ENCODE results near the gene CDH11.

CDH11 gene

DNA sequence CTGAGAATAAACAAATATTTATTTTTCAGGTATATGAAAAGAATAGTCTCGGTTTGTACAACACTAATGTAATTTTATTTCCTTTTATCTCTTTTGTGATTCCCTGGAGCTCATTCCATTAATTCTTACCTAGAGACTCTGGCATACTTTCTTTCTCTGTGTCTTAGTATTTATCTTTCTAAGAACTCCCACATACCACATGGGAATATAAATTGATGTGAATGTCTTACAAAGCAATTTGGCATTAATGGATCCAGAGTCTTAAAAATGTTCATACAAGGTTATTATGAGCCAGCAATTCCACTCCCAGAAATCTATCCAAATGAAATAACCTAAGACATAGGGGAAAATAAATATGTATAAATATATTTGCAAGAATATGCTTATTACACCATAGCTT lies 202.7 kb downstream of the CDH11 start:
- Histone ChIP-seq H4K20me1 (ENCODE audit: insufficient read depth, low read length) (no peaks in the 10 kb centered on the region), H3K4me2 (ENCODE audit: low read length) (no peak overlapping the region), H3K79me2 (ENCODE audit: insufficient read depth, low read length) (no peaks in the 10 kb centered on the region), H3K9me3 (ENCODE audit: low read length) (no peaks in the 10 kb centered on the region), H3K4me3 (ENCODE audit: low read depth, low read length, poor library complexity, severe bottlenecking) (no peak overlapping the region), H2AFZ (ENCODE audit: low read length) (no peak overlapping the region), H3F3A (ENCODE audit: insufficient read depth, low read length) (no peaks in the 10 kb centered on the region), H3K9me2 (ENCODE audit: low read depth, low read length) (no peaks in the 10 kb centered on the region), H3K4me1 (ENCODE audit: insufficient read depth, low read length, severe bottlenecking) (no peaks in the 10 kb centered on the region), H3K27me3 (ENCODE audit: insufficient read depth, low read length) (no peaks in the 10 kb centered on the region), H3K27ac (ENCODE audit: low read depth, low read length, poor library complexity, severe bottlenecking) (no peak overlapping the region), H3K36me3 (ENCODE audit: insufficient read depth, low read length) (no peaks in the 10 kb centered on the region), H3K9ac (ENCODE audit: low read length) (no peak overlapping the region)
- TF ChIP-seq EZH2 (IDR thresholded peaks at IDR 0.05; ENCODE audit: borderline replicate concordance, low read length) (no peak), CTCF (IDR thresholded peaks at IDR 0.05; ENCODE audit: low read length) (no peak)

GRCh38 chr16:64916051-64916450 lies 205.8 kb downstream of the CDH11 start:
- H3K4me3 ChIP-seq (ENCODE audit: low read depth, low read length, poor library complexity, severe bottlenecking) = no peak overlapping the region
- TF ChIP-seq EZH2 (IDR thresholded peaks at IDR 0.05; ENCODE audit: borderline replicate concordance, low read length) (no peak), CTCF (IDR thresholded peaks at IDR 0.05; ENCODE audit: low read length) (no peak)
- no peaks in the 10 kb centered on the region for H3K79me2 ChIP-seq (ENCODE audit: insufficient read depth, low read length)
- H3K36me3 ChIP-seq (ENCODE audit: insufficient read depth, low read length) = no peaks in the 10 kb centered on the region
- H3K27ac ChIP-seq (ENCODE audit: low read depth, low read length, poor library complexity, severe bottlenecking) = no peak overlapping the region
- no peaks in the 10 kb centered on the region for H3F3A ChIP-seq (ENCODE audit: insufficient read depth, low read length)
- no peak overlapping the region for H3K9ac ChIP-seq (ENCODE audit: low read length)
- H3K4me1 ChIP-seq (ENCODE audit: insufficient read depth, low read length, severe bottlenecking) = no peaks in the 10 kb centered on the region
- H3K27me3 ChIP-seq (ENCODE audit: insufficient read depth, low read length) = no peaks in the 10 kb centered on the region
- H3K9me2 ChIP-seq (ENCODE audit: low read depth, low read length) = no peaks in the 10 kb centered on the region
- H2AFZ ChIP-seq (ENCODE audit: low read length) = no peak overlapping the region
- no peaks in the 10 kb centered on the region for H3K9me3 ChIP-seq (ENCODE audit: low read length)
- no peak overlapping the region for H3K4me2 ChIP-seq (ENCODE audit: low read length)
- H4K20me1 ChIP-seq (ENCODE audit: insufficient read depth, low read length) = no peaks in the 10 kb centered on the region

- no peaks in the 10 kb centered on the region for H3K79me2 ChIP-seq (ENCODE audit: insufficient read depth, low read length)
- no peaks in the 10 kb centered on the region for H3F3A ChIP-seq (ENCODE audit: insufficient read depth, low read length)
- no peaks in the 10 kb centered on the region for H3K36me3 ChIP-seq (ENCODE audit: insufficient read depth, low read length)
- H3K4me2 ChIP-seq (ENCODE audit: low read length) = no peak overlapping the region
- H2AFZ ChIP-seq (ENCODE audit: low read length) = no peak overlapping the region
- H3K9me2 ChIP-seq (ENCODE audit: low read depth, low read length) = no peaks in the 10 kb centered on the region
- no peak for TF ChIP-seq CTCF (IDR thresholded peaks at IDR 0.05; ENCODE audit: low read length)
- TF ChIP-seq EZH2 (IDR thresholded peaks at IDR 0.05; ENCODE audit: borderline replicate concordance, low read length) = no peak
- no peaks in the 10 kb centered on the region for H3K9me3 ChIP-seq (ENCODE audit: low read length)
- no peaks in the 10 kb centered on the region for H3K4me1 ChIP-seq (ENCODE audit: insufficient read depth, low read length, severe bottlenecking)
- no peak overlapping the region for H3K9ac ChIP-seq (ENCODE audit: low read length)
- H4K20me1 ChIP-seq (ENCODE audit: insufficient read depth, low read length) = no peaks in the 10 kb centered on the region
- H3K27ac ChIP-seq (ENCODE audit: low read depth, low read length, poor library complexity, severe bottlenecking) = no peak overlapping the region
- H3K4me3 ChIP-seq (ENCODE audit: low read depth, low read length, poor library complexity, severe bottlenecking) = no peak overlapping the region
- no peaks in the 10 kb centered on the region for H3K27me3 ChIP-seq (ENCODE audit: insufficient read depth, low read length)
Observed at GRCh38 chr16:64910356-64910755, 211.5 kb downstream of the CDH11 start.
